Measurements from ENCODE around the gene ZSWIM4. TPM values are rescaled to one million over a fixed set of nuclear protein-coding genes. Genes with fewer than 3 reads are reported as not detected.
"Not testable (repeated sequence)": the region's sequence is repeated elsewhere in the genome, so short reads cannot be mapped to it uniquely, and the experiment has no call there.

The ZSWIM4 gene
- total RNA-seq, 1 donor from 2014 or later: 23.2 TPM

DNA sequence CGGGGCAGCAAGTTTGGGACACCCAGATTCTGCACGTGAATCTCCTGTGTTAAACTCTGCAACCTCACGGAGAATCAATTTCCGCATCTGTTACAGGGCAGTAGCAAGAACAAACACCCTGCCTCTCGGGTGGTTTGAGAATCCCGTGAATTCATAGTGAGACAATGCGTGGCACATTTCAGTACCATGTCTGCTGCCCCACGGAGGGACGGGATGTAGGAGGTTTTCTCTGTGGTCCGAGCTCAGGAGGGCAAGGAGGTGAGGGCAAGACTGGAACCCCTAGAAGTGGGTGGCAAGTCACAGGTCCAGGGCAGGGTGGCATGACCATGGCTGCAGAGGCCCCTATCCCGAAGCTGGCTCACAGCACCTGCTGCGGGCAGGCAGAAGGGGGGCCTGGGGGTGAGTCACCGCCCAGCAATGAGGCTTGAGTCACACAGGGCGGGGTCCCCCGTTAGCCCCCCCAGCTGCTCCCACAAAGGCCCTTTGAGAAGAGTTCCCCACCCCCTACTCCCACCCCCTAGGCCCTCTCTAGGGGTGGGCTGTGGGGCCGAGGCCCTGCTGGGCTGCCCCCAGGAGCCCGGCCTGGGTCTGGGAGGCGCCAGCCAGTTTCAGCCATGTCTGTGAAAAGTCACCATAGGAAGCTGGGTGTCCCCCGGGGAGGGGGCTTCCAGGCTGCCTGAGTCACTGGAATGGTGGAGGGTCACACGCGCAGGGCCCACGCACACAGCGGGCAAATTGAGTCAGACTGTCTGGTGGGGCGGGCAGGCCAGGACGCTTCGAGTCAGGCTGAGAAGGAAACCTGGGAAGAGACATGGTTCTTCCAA is 55.9 kb downstream of the ZSWIM4 start:
- Histone ChIP-seq H3K27ac (peak overlapping the region; percentile 99 to 100), H3K4me3 (peak overlapping the region; percentile 31 to 54), H3K27me3 (no peaks in the 10 kb centered on the region), H3K9me3 (no peaks in the 10 kb centered on the region), H3K4me1 (peaks cover 15 to 57% of the 10 kb centered on the region in 2 donors), H3K36me3 (no peaks in the 10 kb centered on the region)
- intact Hi-C loops (cut with DNase I): loop anchor here (1.0 kb wide), 2 partner anchors 11 kb away; no protein-coding TSS in a partner anchor
- DNase-seq (ENCODE audit: low spot score in 2 of 2): peak; percentile 77 to 97
- TF ChIP-seq CTCF (IDR thresholded peaks at IDR 0.05): no peak

DNA sequence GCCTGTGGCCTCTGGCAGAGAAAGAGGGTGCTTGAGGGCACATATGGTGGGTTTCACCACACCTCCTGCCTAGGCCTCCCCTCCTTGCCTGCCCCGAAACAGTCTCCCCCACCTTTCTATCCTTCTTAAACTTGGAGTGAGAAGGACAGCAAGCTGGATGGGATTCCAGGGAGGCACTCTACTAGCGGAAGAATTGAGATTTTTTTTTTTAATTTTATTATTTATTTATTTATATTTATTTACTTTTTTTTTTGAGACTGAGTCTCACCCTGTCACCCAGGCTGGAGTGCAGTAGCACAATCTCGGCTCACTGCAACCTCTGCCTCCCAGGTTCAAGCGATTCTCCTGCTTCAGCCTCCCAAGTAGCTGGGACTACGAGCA is 56.5 kb downstream of the ZSWIM4 start:
- Histone ChIP-seq H3K4me1 (peaks cover 9 to 51% of the 10 kb centered on the region in 2 donors), H3K27ac (peak overlapping the region; percentile 99 to 100)
- intact Hi-C loops (cut with DNase I): loop anchor here (1.0 kb wide), 2 partner anchors 11 kb away; no protein-coding TSS in a partner anchor
- not testable (repeated sequence) for H3K9me3 ChIP-seq; DNase-seq (ENCODE audit: low spot score in 2 of 2); H3K36me3 ChIP-seq; H3K27me3 ChIP-seq; H3K4me3 ChIP-seq

- H3K4me3 ChIP-seq; H3K27me3 ChIP-seq; intact Hi-C loops (cut with DNase I); H3K36me3 ChIP-seq; H3K9me3 ChIP-seq; DNase-seq (ENCODE audit: low spot score in 2 of 2): not testable (repeated sequence)
- peak overlapping the region; percentile 99 to 100 for H3K27ac ChIP-seq
- peaks cover 9 to 49% of the 10 kb centered on the region in 2 donors for H3K4me1 ChIP-seq
These were observed 57.0 kb downstream of the ZSWIM4 start for GRCh38 chr19:13852171-13852707.

DNA sequence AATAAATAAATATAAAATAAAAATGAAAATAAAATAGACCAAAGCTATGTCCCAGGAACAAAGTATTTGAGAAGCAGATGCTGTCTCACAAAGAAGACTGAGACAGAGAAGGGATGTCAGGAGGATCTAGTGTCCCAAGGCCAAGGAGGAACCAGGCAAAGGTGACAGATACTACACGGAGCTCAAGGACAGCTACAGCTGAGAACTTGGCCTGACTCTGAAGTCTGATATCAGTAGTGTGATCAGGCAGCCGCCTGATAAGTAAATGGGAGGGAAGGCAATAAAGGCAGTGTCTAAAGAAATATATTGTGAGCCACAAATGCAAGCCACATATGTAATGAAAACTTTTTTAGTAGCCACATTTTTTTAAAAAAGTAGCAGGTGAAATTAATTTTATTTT is 61.3 kb downstream of the ZSWIM4 start:
- Histone ChIP-seq H3K4me1 (peaks cover 2 to 22% of the 10 kb centered on the region in 2 donors), H3K4me3 (no peak overlapping the region), H3K9me3 (no peaks in the 10 kb centered on the region), H3K27me3 (no peaks in the 10 kb centered on the region), H3K27ac (no peak overlapping the region), H3K36me3 (no peaks in the 10 kb centered on the region)
- intact Hi-C loops (cut with DNase I): no loop called here
- DNase-seq (ENCODE audit: low spot score in 2 of 2): no peak
- TF ChIP-seq CTCF (IDR thresholded peaks at IDR 0.05): no peak

DNA sequence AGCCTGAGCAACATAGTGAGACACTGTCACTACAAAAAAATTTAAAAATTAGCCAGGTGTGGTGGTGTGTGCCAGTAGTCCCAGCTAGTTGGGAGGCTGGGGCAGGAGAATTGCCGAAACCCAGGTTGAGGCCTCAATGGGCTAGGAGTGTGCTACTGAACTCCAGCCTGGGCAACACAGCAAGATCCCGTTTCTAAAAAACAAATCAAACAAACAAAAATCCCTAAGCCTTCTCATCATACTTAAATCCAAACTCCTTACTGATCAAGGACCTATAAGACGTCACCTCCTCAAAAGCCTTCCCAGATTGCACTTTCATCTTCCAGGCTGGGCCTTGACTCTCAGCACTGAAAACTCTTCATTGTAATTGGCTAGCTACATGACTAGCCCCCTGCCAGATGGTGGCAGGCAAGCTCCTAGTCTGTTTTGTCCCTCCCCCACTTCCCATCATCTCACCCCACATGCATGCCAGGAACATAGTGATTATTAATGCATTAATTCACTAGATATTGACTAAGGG is 64.2 kb downstream of the ZSWIM4 start:
- Histone ChIP-seq H3K27me3 (no peaks in the 10 kb centered on the region), H3K27ac (no peak overlapping the region), H3K4me3 (no peak overlapping the region), H3K4me1 (peaks cover 5 to 8% of the 10 kb centered on the region in 2 donors), H3K9me3 (no peaks in the 10 kb centered on the region), H3K36me3 (no peaks in the 10 kb centered on the region)
- intact Hi-C loops (cut with DNase I): no loop called here
- DNase-seq (ENCODE audit: low spot score in 2 of 2): no peak
- TF ChIP-seq CTCF (IDR thresholded peaks at IDR 0.05): no peak

DNA sequence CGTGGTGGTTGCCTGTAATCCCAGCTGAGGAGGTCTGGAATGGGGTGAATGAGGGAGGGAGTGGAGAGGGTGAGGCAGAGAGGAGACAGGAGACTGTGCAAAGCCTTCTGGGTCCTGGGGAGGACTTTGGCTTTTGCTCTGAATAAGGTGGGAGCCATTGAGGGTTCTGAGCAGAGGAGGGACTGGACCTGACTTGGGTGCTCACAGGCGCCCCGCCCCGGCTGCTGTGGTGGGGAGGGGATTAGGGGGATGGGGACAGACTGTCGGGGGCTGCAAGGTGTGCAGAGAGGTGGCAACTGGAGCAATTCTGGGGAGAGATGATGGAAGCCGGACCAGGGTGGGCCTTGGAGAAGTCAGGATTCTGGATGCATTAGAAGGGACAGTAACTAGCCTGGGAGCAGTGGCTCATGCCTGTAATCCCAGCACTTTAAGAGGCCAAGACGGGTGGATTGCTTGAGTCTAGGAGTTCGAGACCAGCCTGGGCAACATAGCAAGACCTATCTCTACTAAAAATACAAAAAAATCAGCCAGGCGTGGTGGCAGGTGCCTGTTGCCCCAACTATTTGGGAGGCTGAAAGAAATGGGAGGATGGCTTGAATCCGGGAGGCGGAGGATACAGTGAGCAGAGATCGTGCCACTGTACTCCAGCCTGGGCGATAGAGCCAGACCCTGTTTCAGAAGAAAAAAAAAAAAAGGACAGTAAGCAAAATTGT is 65.6 kb downstream of the ZSWIM4 start:
- Histone ChIP-seq H3K27me3 (no peaks in the 10 kb centered on the region), H3K27ac (peak overlapping the region; percentile 82 to 89), H3K4me1 (peaks cover 5 to 8% of the 10 kb centered on the region in 2 donors), H3K4me3 (peak overlapping the region in 1 of 2 donors; percentile 60), H3K9me3 (no peaks in the 10 kb centered on the region), H3K36me3 (no peaks in the 10 kb centered on the region)
- intact Hi-C loops (cut with DNase I): loop anchor here (2.0 to 5.0 kb wide), 2 partner anchors 39 to 66 kb away; partner anchors contain the start of gene ZSWIM4
- no peak for TF ChIP-seq CTCF (IDR thresholded peaks at IDR 0.05)
- DNase-seq (ENCODE audit: low spot score in 2 of 2): no peak

Measured in ascending aorta (tissue), 2 donors.